Keratinocyte (primary cell): ENCODE results near the gene KSR2. TPM values are rescaled to one million over a fixed set of nuclear protein-coding genes. Genes with fewer than 3 reads are reported as not detected.

ENCODE experiments used
- DNase-seq: peaks from one replicate; pipeline ENCODE4 v3.0.0-alpha.2; 2011; ENCODE audit warnings: low read depth, missing footprints, low spot score
- FAIRE-seq: peaks from 2 replicates; lab custom pipeline; 2011; peaks lifted over from hg19 to GRCh38; lab: Jason Lieb, UNC
- H2AFZ ChIP-seq: 2 replicates; pipeline ENCODE4 v1.6.0; 2012; ENCODE audit warnings: low read length, control low read depth, inconsistent platforms; ENCODE audit not compliant: control insufficient read depth
- H3K27ac ChIP-seq: 2 replicates; pipeline ENCODE4 v1.5.1; 2011; ENCODE audit warnings: low read length; ENCODE audit not compliant: control insufficient read depth, insufficient read depth
- H3K27me3 ChIP-seq: 3 replicates; pipeline ENCODE4 v1.6.0; 2011; ENCODE audit warnings: low read length; ENCODE audit not compliant: control insufficient read depth, insufficient read depth; ENCODE audit errors: extremely low read depth
- H3K36me3 ChIP-seq, 2 experiments: 2 replicates in 1 of 2; 3 replicates in 1 of 2; pipeline ENCODE4 v1.5.1; 2011; ENCODE audit warnings: low read length in 2 of 2, mild to moderate bottlenecking in 1 of 2; ENCODE audit not compliant: control insufficient read depth in 2 of 2, insufficient read depth in 2 of 2; ENCODE audit errors: extremely low read depth in 1 of 2
- H3K4me1 ChIP-seq: 3 replicates; pipeline ENCODE4 v1.5.1; 2011; ENCODE audit warnings: low read length; ENCODE audit not compliant: control insufficient read depth, insufficient read depth; ENCODE audit errors: extremely low read depth
- H3K4me2 ChIP-seq: 3 replicates; pipeline ENCODE4 v1.6.0; 2011; ENCODE audit warnings: low read depth, low read length; ENCODE audit not compliant: control insufficient read depth, insufficient read depth; ENCODE audit errors: extremely low read depth
- H3K4me3 ChIP-seq, 3 experiments: fragments of 200-600 bp in 1 of 3; sonication (generic) in 1 of 3; 2 replicates in 2 of 3; 3 replicates in 1 of 3; pipeline ENCODE4 v1.5.1; 2011 to 2016; ENCODE audit warnings: low read length in 3 of 3, mild to moderate bottlenecking in 3 of 3, control low read depth in 2 of 3, inconsistent platforms in 1 of 3, low read depth in 1 of 3, mixed read lengths in 1 of 3, mixed run types in 1 of 3, moderate library complexity in 1 of 3; ENCODE audit not compliant: control insufficient read depth in 2 of 3, insufficient read depth in 2 of 3; ENCODE audit errors: extremely low read depth in 1 of 3
- H3K79me2 ChIP-seq: 2 replicates; pipeline ENCODE4 v1.6.0; 2012; ENCODE audit warnings: low read length; ENCODE audit not compliant: control insufficient read depth, insufficient read depth
- H3K9ac ChIP-seq: 3 replicates; pipeline ENCODE4 v1.6.0; 2011; ENCODE audit warnings: low read length; ENCODE audit not compliant: control insufficient read depth, insufficient read depth; ENCODE audit errors: extremely low read depth
- H3K9me1 ChIP-seq: 3 replicates; pipeline ENCODE4 v1.6.0; 2011; ENCODE audit warnings: low read length; ENCODE audit not compliant: control insufficient read depth, insufficient read depth; ENCODE audit errors: extremely low read depth
- H3K9me3 ChIP-seq: 2 replicates; pipeline ENCODE4 v1.5.1; 2012; ENCODE audit warnings: low read depth, low read length; ENCODE audit not compliant: control insufficient read depth
- H4K20me1 ChIP-seq: 3 replicates; pipeline ENCODE4 v1.6.0; 2011; ENCODE audit warnings: low read length; ENCODE audit not compliant: control insufficient read depth, insufficient read depth; ENCODE audit errors: extremely low read depth
- EZH2 ChIP-seq: IDR thresholded peaks from one replicate; pipeline ENCODE4 v1.6.1; 2012; ENCODE audit warnings: inconsistent platforms, mild to moderate bottlenecking, low read length, moderate library complexity
- dilution Hi-C: fragments of 300-500 bp; cut with MboI; formaldehyde crosslinking; loops from one replicate; pipeline ENCODE4 v1.7.0; 2020; ENCODE audit warnings: low sequenced_read_pairs; ENCODE audit not compliant: extremely low pct_ligation_motif_present
- polyA plus RNA-seq, 5 experiments: library from polyadenylated mRNA; depleted of rRNA in 3 of 5; stranded (reverse) in 3 of 5; stranded (forward) in 1 of 5; unstranded in 1 of 5; fragments of >200 nt; gene quantifications; 1 replicate in 1 of 5; 2 replicates in 3 of 5; 3 replicates in 1 of 5; pipeline versions ENCODE4 v1.2.1 to v1.2.3, GENCODE V29; 2011 to 2012; ENCODE audit warnings: missing spikeins in 2 of 5, low read depth in 1 of 5, low replicate concordance in 1 of 5
- TF ChIP-seq, protein P1 (sequence below), 3 experiments: IDR thresholded peaks in 1 of 3; conservative IDR thresholded peaks in 1 of 3; optimal IDR thresholded peaks in 1 of 3; 2 replicates in 2 of 3; 3 replicates in 1 of 3; pipeline versions ENCODE3 to v1.5.1; 2011; ENCODE audit warnings: low read length in 3 of 3, mild to moderate bottlenecking in 3 of 3, moderate library complexity in 2 of 3, control low read depth in 1 of 3, inconsistent platforms in 1 of 3; ENCODE audit not compliant: insufficient read depth in 2 of 3; ENCODE audit errors: extremely low read depth in 1 of 3

Gene KSR2
- polyA plus RNA-seq, 1 donor (not counting 4 experiments of a cell fraction or from before 2014, with no cell fraction given), result 0.01 TPM

DNA sequence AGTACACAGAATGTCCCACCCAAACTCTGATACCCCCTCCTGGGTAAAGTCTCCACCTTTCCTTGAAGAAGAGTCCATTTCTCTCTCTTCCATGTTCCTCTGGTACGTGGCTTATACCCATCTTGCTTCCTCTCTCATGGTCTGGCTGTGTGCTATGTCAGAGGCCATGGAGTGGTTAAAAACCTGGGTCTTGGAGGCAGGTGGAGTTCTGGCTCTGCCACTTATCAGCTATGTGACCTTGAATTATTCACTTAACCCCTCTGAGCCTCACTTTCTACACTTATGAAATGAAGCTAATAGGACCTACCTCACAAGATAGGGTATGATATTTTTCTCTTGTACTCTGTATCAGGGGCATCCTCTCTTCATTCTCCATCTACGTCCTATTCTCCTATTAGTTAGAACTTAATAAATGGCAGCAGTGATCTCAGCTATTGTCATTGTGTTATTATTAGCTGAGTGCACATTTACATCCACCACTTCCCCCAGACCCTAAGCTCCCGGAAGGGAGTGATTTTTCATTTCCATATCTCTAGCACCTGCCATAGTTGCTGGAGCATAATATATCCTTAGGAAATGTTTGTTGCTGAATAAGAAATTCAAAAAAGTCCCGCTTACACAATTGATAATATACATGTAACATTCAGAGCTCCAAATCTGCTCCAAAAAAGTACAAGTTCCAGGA lies 547.6 kb downstream of the KSR2 start:
- no peaks in the 10 kb centered on the region for H3K79me2 ChIP-seq
- H3K9me1 ChIP-seq, result no peaks in the 10 kb centered on the region
- no peak overlapping the region for H3K9ac ChIP-seq
- FAIRE-seq (no peak), DNase-seq (no peak)
- H3K27me3 ChIP-seq, result no peaks in the 10 kb centered on the region
- no peak overlapping the region for H3K4me3 ChIP-seq
- dilution Hi-C loops, result no loop called here
- no peaks in the 10 kb centered on the region for H3K4me1 ChIP-seq
- no peak overlapping the region for H3K27ac ChIP-seq
- no peaks in the 10 kb centered on the region for H3K9me3 ChIP-seq
- H3K4me2 ChIP-seq, result no peak overlapping the region
- H4K20me1 ChIP-seq, result no peaks in the 10 kb centered on the region
- H2AFZ ChIP-seq, result no peak overlapping the region
- no peaks in the 10 kb centered on the region for H3K36me3 ChIP-seq
- no peak for TF ChIP-seq EZH2
- TF ChIP-seq, protein P1, sequence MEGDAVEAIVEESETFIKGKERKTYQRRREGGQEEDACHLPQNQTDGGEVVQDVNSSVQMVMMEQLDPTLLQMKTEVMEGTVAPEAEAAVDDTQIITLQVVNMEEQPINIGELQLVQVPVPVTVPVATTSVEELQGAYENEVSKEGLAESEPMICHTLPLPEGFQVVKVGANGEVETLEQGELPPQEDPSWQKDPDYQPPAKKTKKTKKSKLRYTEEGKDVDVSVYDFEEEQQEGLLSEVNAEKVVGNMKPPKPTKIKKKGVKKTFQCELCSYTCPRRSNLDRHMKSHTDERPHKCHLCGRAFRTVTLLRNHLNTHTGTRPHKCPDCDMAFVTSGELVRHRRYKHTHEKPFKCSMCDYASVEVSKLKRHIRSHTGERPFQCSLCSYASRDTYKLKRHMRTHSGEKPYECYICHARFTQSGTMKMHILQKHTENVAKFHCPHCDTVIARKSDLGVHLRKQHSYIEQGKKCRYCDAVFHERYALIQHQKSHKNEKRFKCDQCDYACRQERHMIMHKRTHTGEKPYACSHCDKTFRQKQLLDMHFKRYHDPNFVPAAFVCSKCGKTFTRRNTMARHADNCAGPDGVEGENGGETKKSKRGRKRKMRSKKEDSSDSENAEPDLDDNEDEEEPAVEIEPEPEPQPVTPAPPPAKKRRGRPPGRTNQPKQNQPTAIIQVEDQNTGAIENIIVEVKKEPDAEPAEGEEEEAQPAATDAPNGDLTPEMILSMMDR (optimal IDR thresholded peaks at IDR 0.05 in 1 of 3, IDR thresholded peaks at IDR 0.05 in 1 of 3, conservative IDR thresholded peaks at IDR 0.05 in 1 of 3; ENCODE audit: extremely low read depth in 1 of 3, insufficient read depth in 2 of 3, low read length in 3 of 3), result no peak

DNA sequence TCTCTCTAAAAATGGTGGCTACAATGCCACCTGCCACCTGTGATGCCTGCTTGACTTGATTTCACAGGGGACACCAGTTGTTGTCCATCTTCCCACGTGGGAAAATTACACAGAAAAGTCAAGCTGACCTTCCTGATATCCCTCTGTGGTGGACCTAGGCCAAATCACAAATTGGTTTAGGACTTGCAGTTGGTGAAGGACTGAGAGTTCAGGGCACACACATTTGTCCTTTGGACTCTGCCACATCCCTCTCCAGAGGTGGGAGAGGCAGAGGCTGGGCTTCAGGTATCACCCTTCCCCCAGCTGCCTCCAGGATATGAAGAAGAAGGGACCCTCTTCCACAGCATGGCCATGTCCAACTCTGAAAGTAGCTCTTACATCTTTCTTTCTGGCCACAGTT lies 551.8 kb downstream of the KSR2 start:
- FAIRE-seq (no peak), DNase-seq (no peak)
- no peaks in the 10 kb centered on the region for H4K20me1 ChIP-seq
- H3K9me1 ChIP-seq, result no peaks in the 10 kb centered on the region
- H3K36me3 ChIP-seq, result no peaks in the 10 kb centered on the region
- no peak for TF ChIP-seq EZH2
- TF ChIP-seq, protein P1 (optimal IDR thresholded peaks at IDR 0.05 in 1 of 3, IDR thresholded peaks at IDR 0.05 in 1 of 3, conservative IDR thresholded peaks at IDR 0.05 in 1 of 3; ENCODE audit: extremely low read depth in 1 of 3, insufficient read depth in 2 of 3, low read length in 3 of 3), result no peak
- no peaks in the 10 kb centered on the region for H3K9me3 ChIP-seq
- H3K27ac ChIP-seq, result no peak overlapping the region
- H3K4me3 ChIP-seq, result no peak overlapping the region
- no peaks in the 10 kb centered on the region for H3K79me2 ChIP-seq
- dilution Hi-C loops, result no loop called here
- H3K4me1 ChIP-seq, result no peaks in the 10 kb centered on the region
- H3K27me3 ChIP-seq, result no peaks in the 10 kb centered on the region
- no peak overlapping the region for H3K4me2 ChIP-seq
- no peak overlapping the region for H3K9ac ChIP-seq
- H2AFZ ChIP-seq, result no peak overlapping the region
